Spleen (tissue), 13 donors: ENCODE measurements around the gene PLPP7. TPM values are rescaled to one million over a fixed set of nuclear protein-coding genes. Genes with fewer than 3 reads are reported as not detected.
"Not testable (repeated sequence)": the region's sequence is repeated elsewhere in the genome, so short reads cannot be mapped to it uniquely, and the experiment has no call there.

Experiments used
- DNase-seq: peaks from one replicate; pipeline ENCODE4 v3.0.0-alpha.2; 2020
- H3K27ac ChIP-seq, 8 donors: fragments of 200-600 bp; sonication (generic) in 7 of 8; 1 replicate in 4 of 8; 2 replicates in 4 of 8; pipeline versions ENCODE4 v1.5.0 to v1.8.0; 2016 to 2021; ENCODE audit warnings: inconsistent platforms in 4 of 8, mild to moderate bottlenecking in 4 of 8, moderate library complexity in 1 of 8
- H3K27me3 ChIP-seq, 7 donors: fragments of 200-600 bp; sonication (generic) in 6 of 7; replicated peaks in 1 of 7; 1 replicate in 4 of 7; 2 replicates in 3 of 7; pipeline versions ENCODE4 v1.5.0 to v1.8.0; 2016 to 2021; ENCODE audit warnings: inconsistent platforms in 3 of 7, mild to moderate bottlenecking in 1 of 7
- H3K36me3 ChIP-seq, 6 donors: fragments of 200-600 bp; sonication (generic) in 5 of 6; 1 replicate in 4 of 6; 2 replicates in 2 of 6; pipeline versions ENCODE4 v1.5.0 to v1.8.0; 2016 to 2021; ENCODE audit warnings: inconsistent platforms in 2 of 6
- H3K4me1 ChIP-seq, 6 donors: fragments of 200-600 bp; sonication (generic) in 5 of 6; 1 replicate in 3 of 6; 2 replicates in 3 of 6; pipeline versions ENCODE4 v1.5.0 to v1.8.0; 2016 to 2021; ENCODE audit warnings: inconsistent platforms in 3 of 6
- H3K4me3 ChIP-seq, 8 donors: fragments of 200-600 bp; sonication (generic) in 7 of 8; 1 replicate in 4 of 8; 2 replicates in 4 of 8; pipeline versions ENCODE4 v1.5.0 to v1.8.0; 2016 to 2021; ENCODE audit warnings: inconsistent platforms in 4 of 8, mild to moderate bottlenecking in 4 of 8, moderate library complexity in 2 of 8
- H3K9me3 ChIP-seq, 8 donors: fragments of 200-600 bp; sonication (generic) in 7 of 8; 1 replicate in 4 of 8; 2 replicates in 4 of 8; pipeline versions ENCODE4 v1.5.0 to v1.8.0; 2016 to 2021; ENCODE audit warnings: inconsistent platforms in 4 of 8
- POLR2A ChIP-seq, 3 donors: fragments of 450-650 bp; IDR thresholded peaks; one replicate each; pipeline ENCODE4 v1.5.1; 2017; ENCODE audit warnings: antibody characterized with exemption in 3 of 3, mild to moderate bottlenecking in 1 of 3
- POLR2AphosphoS5 ChIP-seq, 3 donors: sonication (generic); formaldehyde crosslinking; IDR thresholded peaks; one replicate each; pipeline ENCODE4 v1.5.1; 2017; ENCODE audit warnings: antibody characterized with exemption in 3 of 3
- WGBS, 5 donors: extraction: QIAGEN DNeasy Blood & Tissue Kit in 3 of 5; methylation state at CpG; one replicate each; pipeline versions ENCODE4 v1.1.5 to v1.1.7; 2013 to 2018; 5-methylcytosine and 5-hydroxymethylcytosine counted together
- intact Hi-C: fragments of 100-400 bp; cut with DNase I; formaldehyde crosslinking; loops from one replicate; pipeline ENCODE4 v1.15.0; 2023; ENCODE audit warnings: low total_unique reads
- long read RNA-seq, 2 donors: transcript quantifications; one replicate each; lab custom pipeline, GENCODE V29; 2026
- polyA plus RNA-seq, 3 donors: library from polyadenylated mRNA; stranded (reverse); fragments of 200-250 nt; gene quantifications; one replicate each; pipeline ENCODE4 v1.2.1, GENCODE V29; 2013
- total RNA-seq, 7 donors: library from RNA; depleted of rRNA in 3 of 7; stranded (reverse); fragments of >200 nt in 3 of 7; fragmentation: NEBNext Ultra II Directional in 4 of 7; extraction: Animal tissue kit (Norgen Biotek cat#: 25700) in 4 of 7; gene quantifications; one replicate each; pipeline versions ENCODE4 v1.1.0 to v1.2.1, GENCODE V29; 2016 to 2021
- TF ChIP-seq, protein P1 (sequence below), 11 experiments: fragments of 200-600 bp in 7 of 11; fragments of 450-650 bp in 4 of 11; sonication (generic) in 4 of 11; IDR thresholded peaks in 8 of 11; conservative IDR thresholded peaks in 3 of 11; 1 replicate in 7 of 11; 2 replicates in 4 of 11; pipeline versions ENCODE4 v1.4.0 to v1.8.0; 2016 to 2021; ENCODE audit warnings: antibody characterized with exemption in 11 of 11, inconsistent platforms in 4 of 11, mild to moderate bottlenecking in 1 of 11
- donor health status: healthy with polysubstance abuse.
- donor health status: DM: no; HTN: no; CAD: no; lungs with moderate emphysema.
- donor health status: DM: no; HTN: no; CAD: no.
- donor health status: Bipolar disorder and iron deficiency.
- donor health status: healthy.
- donor health status: DM: no; HTN: no; CAD: no.
- donor health status: DM: yes; HTN: yes; CAD: no.

PLPP7 gene
- 1 to 10 TPM; 2.3 to 3.8 (median 3.1) TPM for total RNA-seq
- polyA plus RNA-seq = 1 to 10 TPM; 1.1 to 2.1 (median 1.3) TPM
- long read RNA-seq, donor 1 = 0 reads
- long read RNA-seq, donor 2, partial matches to known transcripts = 0 of 1 reads
- long read RNA-seq, donor 2, other reads (novel, unspliced or antisense) = 0 of 1 reads

GRCh38 chr9:131289301-131290035 is at the start of gene PLPP7:
Gene PLPP7 (plus strand): TSS chr9:131289723. CDS start chr9:131289998, 275 bp downstream.
- intact Hi-C loops = loop anchor here (10.0 kb wide), 1 partner anchor 55 kb away; no protein-coding TSS in a partner anchor
- H3K27ac ChIP-seq = peak within 1 kb of the TSS in 5 of 8 donors; percentile 42 to 63 (median 60)
- DNase-seq = no peak

GRCh38 chr9:131240047-131240921 is 49.2 kb upstream of the PLPP7 start:
- intact Hi-C loops = no loop called here
- WGBS, 5 donors = 65 to 70% (median 67%) methylated on average over 22 of the region's 22 CpGs
- peaks cover 0 to 5% (median 0%) of the 10 kb centered on the region in 8 donors for H3K9me3 ChIP-seq
- peaks cover 7 to 49% (median 30%) of the 10 kb centered on the region in 6 donors for H3K4me1 ChIP-seq
- H3K27ac ChIP-seq = no peak overlapping the region
- no peak overlapping the region for H3K4me3 ChIP-seq
- H3K36me3 ChIP-seq = peaks cover 0 to 13% (median 4%) of the 10 kb centered on the region in 6 donors
- H3K27me3 ChIP-seq = no peaks in the 10 kb centered on the region
- TF ChIP-seq POLR2AphosphoS5 (IDR thresholded peaks at IDR 0.05) (no peak), POLR2A (IDR thresholded peaks at IDR 0.05) (no peak)
- TF ChIP-seq, protein P1, sequence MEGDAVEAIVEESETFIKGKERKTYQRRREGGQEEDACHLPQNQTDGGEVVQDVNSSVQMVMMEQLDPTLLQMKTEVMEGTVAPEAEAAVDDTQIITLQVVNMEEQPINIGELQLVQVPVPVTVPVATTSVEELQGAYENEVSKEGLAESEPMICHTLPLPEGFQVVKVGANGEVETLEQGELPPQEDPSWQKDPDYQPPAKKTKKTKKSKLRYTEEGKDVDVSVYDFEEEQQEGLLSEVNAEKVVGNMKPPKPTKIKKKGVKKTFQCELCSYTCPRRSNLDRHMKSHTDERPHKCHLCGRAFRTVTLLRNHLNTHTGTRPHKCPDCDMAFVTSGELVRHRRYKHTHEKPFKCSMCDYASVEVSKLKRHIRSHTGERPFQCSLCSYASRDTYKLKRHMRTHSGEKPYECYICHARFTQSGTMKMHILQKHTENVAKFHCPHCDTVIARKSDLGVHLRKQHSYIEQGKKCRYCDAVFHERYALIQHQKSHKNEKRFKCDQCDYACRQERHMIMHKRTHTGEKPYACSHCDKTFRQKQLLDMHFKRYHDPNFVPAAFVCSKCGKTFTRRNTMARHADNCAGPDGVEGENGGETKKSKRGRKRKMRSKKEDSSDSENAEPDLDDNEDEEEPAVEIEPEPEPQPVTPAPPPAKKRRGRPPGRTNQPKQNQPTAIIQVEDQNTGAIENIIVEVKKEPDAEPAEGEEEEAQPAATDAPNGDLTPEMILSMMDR (IDR thresholded peaks at IDR 0.05 in 8 of 11, conservative IDR thresholded peaks at IDR 0.05 in 3 of 11) = no peak
- DNase-seq = no peak

More at GRCh38 chr9:131289301-131290035, at the start of gene PLPP7:
- Histone ChIP-seq H3K4me3 (peak within 1 kb of the TSS; percentile 6 to 62 (median 26)), H3K36me3 (no peaks in the 10 kb centered on the region), H3K9me3 (no peaks in the 10 kb centered on the region), H3K4me1 (peaks cover 0 to 19% (median 6%) of the 10 kb centered on the region in 6 donors), H3K27me3 (no peaks in the 10 kb centered on the region)
- WGBS, 5 donors = 55 to 71% (median 57%) methylated on average over 5 to 28 of the region's 28 CpGs
- peak in 2 of 3 donors; percentile 45 to 51 for TF ChIP-seq POLR2AphosphoS5 (IDR thresholded peaks at IDR 0.05)
- TF ChIP-seq, protein P1 (IDR thresholded peaks at IDR 0.05 in 8 of 11, conservative IDR thresholded peaks at IDR 0.05 in 3 of 11) = no peak

DNA sequence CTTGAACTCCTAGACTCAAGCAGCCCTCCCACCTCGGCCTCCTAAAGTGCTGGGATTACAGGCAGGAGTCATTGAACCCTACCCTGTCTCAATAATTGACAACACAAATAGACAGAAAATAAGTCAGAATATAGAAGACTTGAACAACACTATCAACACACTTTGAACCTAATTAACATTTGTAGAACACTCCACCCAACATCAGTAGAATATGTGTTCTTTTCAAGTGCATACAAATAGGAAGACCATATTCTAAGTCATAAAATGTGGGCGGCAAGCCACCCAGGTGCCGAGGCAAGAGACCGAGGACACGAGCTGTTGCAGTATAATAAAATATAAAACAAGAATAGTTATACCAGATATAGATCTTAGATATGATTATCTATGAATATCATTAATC is 45.2 kb upstream of the PLPP7 start:
- peak; percentile 7 for DNase-seq
- WGBS, 5 donors = 90 to 97% (median 94%) methylated on average over 5 of the region's 5 CpGs
- not testable (repeated sequence) for H3K4me1 ChIP-seq

DNA sequence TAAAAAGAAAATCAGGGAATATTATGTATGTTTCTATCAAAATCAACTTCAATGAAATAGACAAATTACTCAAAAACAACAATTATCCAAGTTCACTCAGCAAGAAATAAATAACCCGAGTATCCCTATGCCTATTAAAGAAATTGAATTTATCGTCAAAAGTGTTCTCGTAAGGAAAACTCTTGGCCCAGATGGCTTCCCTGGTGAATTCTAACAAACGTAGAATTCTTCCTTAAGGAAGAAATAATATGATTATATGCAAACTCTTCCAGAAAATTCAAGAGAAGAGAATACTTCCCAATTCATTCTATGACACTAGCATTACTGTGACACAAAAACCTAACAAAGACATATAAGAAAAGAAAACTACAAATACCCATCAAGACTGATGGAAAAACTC is 42.9 kb upstream of the PLPP7 start:
- Histone ChIP-seq H3K4me1 (peaks cover 0 to 10% (median 1%) of the 10 kb centered on the region in 6 donors), H3K27me3 (no peaks in the 10 kb centered on the region), H3K27ac (no peak overlapping the region), H3K4me3 (no peak overlapping the region), H3K9me3 (peaks cover 0 to 5% (median 0%) of the 10 kb centered on the region in 8 donors), H3K36me3 (no peaks in the 10 kb centered on the region)
- DNase-seq = no peak
- intact Hi-C loops = no loop called here
- TF ChIP-seq, protein P1 (IDR thresholded peaks at IDR 0.05 in 8 of 11, conservative IDR thresholded peaks at IDR 0.05 in 3 of 11) = no peak
- TF ChIP-seq POLR2AphosphoS5 (IDR thresholded peaks at IDR 0.05) (no peak), POLR2A (IDR thresholded peaks at IDR 0.05) (no peak)
- 83 to 97% (median 94%) methylated on average over 4 of the region's 4 CpGs for WGBS, 5 donors

More for the DNA sequence above, 45.2 kb upstream of the PLPP7 start:
- H3K27me3 ChIP-seq, H3K36me3 ChIP-seq, H3K9me3 ChIP-seq, intact Hi-C loops, H3K27ac ChIP-seq, H3K4me3 ChIP-seq: not testable (repeated sequence)
